Upper lobe of left lung (tissue), 6 donors: ENCODE measurements around the gene PTCHD1. TPM values are rescaled to one million over a fixed set of nuclear protein-coding genes. Genes with fewer than 3 reads are reported as not detected.

ENCODE experiments used
- ATAC-seq, 2 donors: fragments of 200-7000 bp; cut with Tn5 transposase; one replicate each; pipeline ENCODE4 v1.9.1; 2022; ENCODE audit warnings: mild to moderate bottlenecking in 2 of 2, moderate library complexity in 2 of 2; ENCODE audit not compliant: low FRiP score in 2 of 2
- DNase-seq, 2 donors: peaks; one replicate each; pipeline ENCODE4 v3.0.0-alpha.2; 2019 to 2020
- H3K27ac ChIP-seq, 4 donors: fragments of 200-600 bp; sonication (generic); one replicate each; pipeline ENCODE4 v1.5.1; 2016 to 2019
- H3K27me3 ChIP-seq, 4 donors: fragments of 200-600 bp; sonication (generic); one replicate each; pipeline ENCODE4 v1.5.1; 2017 to 2019
- H3K36me3 ChIP-seq, 4 donors: fragments of 200-600 bp; sonication (generic); one replicate each; pipeline ENCODE4 v1.5.1; 2016 to 2019
- H3K4me1 ChIP-seq, 4 donors: fragments of 200-600 bp; sonication (generic); one replicate each; pipeline ENCODE4 v1.5.1; 2018 to 2019
- H3K4me3 ChIP-seq, 4 donors: fragments of 200-600 bp; sonication (generic); one replicate each; pipeline ENCODE4 v1.5.1; 2017 to 2019; ENCODE audit warnings: mild to moderate bottlenecking in 2 of 4, moderate library complexity in 1 of 4
- H3K9me3 ChIP-seq, 4 donors: fragments of 200-600 bp; sonication (generic); one replicate each; pipeline ENCODE4 v1.5.1; 2018 to 2019
- EP300 ChIP-seq, 4 donors: sonication (generic); formaldehyde crosslinking; IDR thresholded peaks; one replicate each; pipeline ENCODE4 v1.5.1; 2017; ENCODE audit warnings: antibody characterized with exemption in 4 of 4, control low read depth in 2 of 4
- POLR2A ChIP-seq, 4 donors: fragments of 450-650 bp; IDR thresholded peaks; one replicate each; pipeline ENCODE4 v1.5.1; 2016 to 2017; ENCODE audit warnings: antibody characterized with exemption in 4 of 4, mild to moderate bottlenecking in 2 of 4
- POLR2AphosphoS5 ChIP-seq, 2 donors: sonication (generic); formaldehyde crosslinking; IDR thresholded peaks; one replicate each; pipeline ENCODE4 v1.5.1; 2017; ENCODE audit warnings: antibody characterized with exemption in 2 of 2
- WGBS, 2 donors: methylation state at CpG; one replicate each; pipeline ENCODE4 v1.1.5; 2017 to 2018; 5-methylcytosine and 5-hydroxymethylcytosine counted together
- total RNA-seq, 6 donors: library from RNA; depleted of rRNA in 4 of 6; stranded (reverse); fragments of >200 nt in 4 of 6; gene quantifications; one replicate each; pipeline versions ENCODE4 v1.1.0 to v1.2.1, GENCODE V29; 2016 to 2021
- TF ChIP-seq, protein P1 (sequence below), 6 experiments: fragments of 450-650 bp in 4 of 6; fragments of 200-600 bp in 2 of 6; sonication (generic) in 2 of 6; IDR thresholded peaks; one replicate each; pipeline ENCODE4 v1.5.1; 2016 to 2019; ENCODE audit warnings: antibody characterized with exemption in 6 of 6
- donor health status: DM: no; HTN: no; CAD: no; lungs with moderate emphysema.
- donor health status: DM: no; HTN: yes; CAD: no; lungs with severe emphysema.

Gene PTCHD1
- total RNA-seq, 6 donors from 2014 or later, result 0.61 to 2.2 (median 1.4) TPM

GRCh38 chrX:23292988-23293651 is 41.5 kb upstream of the PTCHD1 start:
- TF ChIP-seq, protein P1, sequence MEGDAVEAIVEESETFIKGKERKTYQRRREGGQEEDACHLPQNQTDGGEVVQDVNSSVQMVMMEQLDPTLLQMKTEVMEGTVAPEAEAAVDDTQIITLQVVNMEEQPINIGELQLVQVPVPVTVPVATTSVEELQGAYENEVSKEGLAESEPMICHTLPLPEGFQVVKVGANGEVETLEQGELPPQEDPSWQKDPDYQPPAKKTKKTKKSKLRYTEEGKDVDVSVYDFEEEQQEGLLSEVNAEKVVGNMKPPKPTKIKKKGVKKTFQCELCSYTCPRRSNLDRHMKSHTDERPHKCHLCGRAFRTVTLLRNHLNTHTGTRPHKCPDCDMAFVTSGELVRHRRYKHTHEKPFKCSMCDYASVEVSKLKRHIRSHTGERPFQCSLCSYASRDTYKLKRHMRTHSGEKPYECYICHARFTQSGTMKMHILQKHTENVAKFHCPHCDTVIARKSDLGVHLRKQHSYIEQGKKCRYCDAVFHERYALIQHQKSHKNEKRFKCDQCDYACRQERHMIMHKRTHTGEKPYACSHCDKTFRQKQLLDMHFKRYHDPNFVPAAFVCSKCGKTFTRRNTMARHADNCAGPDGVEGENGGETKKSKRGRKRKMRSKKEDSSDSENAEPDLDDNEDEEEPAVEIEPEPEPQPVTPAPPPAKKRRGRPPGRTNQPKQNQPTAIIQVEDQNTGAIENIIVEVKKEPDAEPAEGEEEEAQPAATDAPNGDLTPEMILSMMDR (IDR thresholded peaks at IDR 0.05), result no peak
- TF ChIP-seq POLR2A (IDR thresholded peaks at IDR 0.05) (no peak), POLR2AphosphoS5 (IDR thresholded peaks at IDR 0.05) (no peak), EP300 (IDR thresholded peaks at IDR 0.05) (no peak)
- ATAC-seq (no peak), DNase-seq (peak in 1 of 2 donors; percentile 17)
- Histone ChIP-seq H3K36me3 (no peaks in the 10 kb centered on the region), H3K4me3 (no peak overlapping the region), H3K9me3 (no peaks in the 10 kb centered on the region), H3K27ac (no peak overlapping the region), H3K4me1 (no peaks in the 10 kb centered on the region), H3K27me3 (no peaks in the 10 kb centered on the region)
- 78 to 81% methylated on average over 3 to 8 of the region's 8 CpGs for WGBS, 2 donors

- ATAC-seq (no peak), DNase-seq (no peak)
- Histone ChIP-seq H3K27me3 (no peaks in the 10 kb centered on the region), H3K4me3 (no peak overlapping the region), H3K27ac (no peak overlapping the region), H3K9me3 (no peaks in the 10 kb centered on the region), H3K4me1 (no peaks in the 10 kb centered on the region), H3K36me3 (no peaks in the 10 kb centered on the region)
- TF ChIP-seq EP300 (IDR thresholded peaks at IDR 0.05) (no peak), POLR2A (IDR thresholded peaks at IDR 0.05) (no peak), POLR2AphosphoS5 (IDR thresholded peaks at IDR 0.05) (no peak)
- TF ChIP-seq, protein P1 (IDR thresholded peaks at IDR 0.05), result no peak
- WGBS, 2 donors, result 74 to 100% methylated on average over 2 to 4 of the region's 4 CpGs
Measured at GRCh38 chrX:23304881-23305280, 29.8 kb upstream of the PTCHD1 start.

- H3K36me3 ChIP-seq, result no peaks in the 10 kb centered on the region
- no peaks in the 10 kb centered on the region for H3K27me3 ChIP-seq
- H3K27ac ChIP-seq, result no peak overlapping the region
- no peak overlapping the region for H3K4me3 ChIP-seq
- TF ChIP-seq POLR2A (IDR thresholded peaks at IDR 0.05), result no peak
- TF ChIP-seq, protein P1 (IDR thresholded peaks at IDR 0.05), result no peak
- TF ChIP-seq POLR2AphosphoS5 (IDR thresholded peaks at IDR 0.05), result no peak
- no peak for TF ChIP-seq EP300 (IDR thresholded peaks at IDR 0.05)
- H3K4me1 ChIP-seq, result no peaks in the 10 kb centered on the region
- ATAC-seq, result no peak
- DNase-seq, result no peak
- 84 to 100% methylated on average over 2 to 8 of the region's 8 CpGs for WGBS, 2 donors
- H3K9me3 ChIP-seq, result no peaks in the 10 kb centered on the region
Measured at GRCh38 chrX:23311731-23312130, 22.9 kb upstream of the PTCHD1 start.

GRCh38 chrX:23312136-23312535 is 22.5 kb upstream of the PTCHD1 start:
- DNase-seq (no peak), ATAC-seq (no peak)
- 89% methylated on average over 3 of the region's 3 CpGs; no CpG with 5 or more reads in 1 of the 2 donors for WGBS, 2 donors

More at GRCh38 chrX:23312136-23312535, 22.5 kb upstream of the PTCHD1 start:
- no peaks in the 10 kb centered on the region for H3K27me3 ChIP-seq
- no peak overlapping the region for H3K4me3 ChIP-seq
- TF ChIP-seq POLR2AphosphoS5 (IDR thresholded peaks at IDR 0.05) (no peak), POLR2A (IDR thresholded peaks at IDR 0.05) (no peak), EP300 (IDR thresholded peaks at IDR 0.05) (no peak)
- TF ChIP-seq, protein P1 (IDR thresholded peaks at IDR 0.05), result no peak
- H3K4me1 ChIP-seq, result no peaks in the 10 kb centered on the region
- H3K36me3 ChIP-seq, result no peaks in the 10 kb centered on the region
- no peak overlapping the region for H3K27ac ChIP-seq
- no peaks in the 10 kb centered on the region for H3K9me3 ChIP-seq
